IMR-90 (cell line): ENCODE results near the gene ITPKC. TPM values are rescaled to one million over a fixed set of nuclear protein-coding genes. Genes with fewer than 3 reads are reported as not detected.

Source experiments
- CEBPB ChIP-seq: IDR thresholded peaks from 2 replicates; pipeline ENCODE4 v1.6.1; 2012; ENCODE audit warnings: low read depth, low read length, improper control_type of control experiment
- MAFK ChIP-seq: IDR thresholded peaks from 2 replicates; pipeline ENCODE4 v1.6.1; 2012; ENCODE audit warnings: low read depth, low read length, improper control_type of control experiment
- NFE2L2 ChIP-seq: fragments of 150-350 bp; IDR thresholded peaks from 2 replicates; pipeline ENCODE4 v1.6.1; 2016; ENCODE audit warnings: low read depth, mild to moderate bottlenecking, low read length
- RCOR1 ChIP-seq: IDR thresholded peaks from 2 replicates; pipeline ENCODE4 v1.6.1; 2012; ENCODE audit warnings: mild to moderate bottlenecking, low read length, improper control_type of control experiment; ENCODE audit not compliant: insufficient replicate concordance
- SMC3 ChIP-seq: fragments of 150-350 bp; IDR thresholded peaks from 2 replicates; pipeline ENCODE4 v1.6.1; 2016; ENCODE audit warnings: low read depth, mild to moderate bottlenecking, antibody characterized with exemption, low read length, moderate library complexity
- polyA plus RNA-seq, 3 experiments: library from polyadenylated mRNA; depleted of rRNA; stranded (reverse); fragments of >200 nt; gene quantifications; 2 replicates each; pipeline ENCODE4 v1.2.3, GENCODE V29; 2012; ENCODE audit warnings: low replicate concordance in 1 of 3
- total RNA-seq: library from RNA; depleted of rRNA; stranded (reverse); fragments of >200 nt; gene quantifications from 2 replicates; pipeline ENCODE4 v1.2.3, GENCODE V29; 2012

ITPKC gene
- total and polyA plus RNA-seq, 2 of the 4 experiments (the other 2 are of a cell fraction) = 7.7 to 9.4 TPM

- TF ChIP-seq SMC3 (no peak), NFE2L2 (no peak), RCOR1 (no peak), CEBPB (no peak), MAFK (no peak)
Observed at GRCh38 chr19:40703029-40703755, 13.7 kb upstream of the ITPKC start (continued).
